Loucy (cell line): Measurements from ENCODE around the gene CRTAC1.

Experiments used
- EZH2phosphoT487 ChIP-seq: fragments of 200-600 bp; IDR thresholded peaks from 2 replicates; pipeline ENCODE4 v1.6.1; 2018; ENCODE audit warnings: antibody characterized with exemption, mild to moderate bottlenecking, moderate library complexity, borderline replicate concordance
- TF ChIP-seq, protein P1 (sequence below): fragments of 200-600 bp; sonication (generic); conservative IDR thresholded peaks from 2 replicates; pipeline ENCODE4 v1.5.1; 2014; ENCODE audit warnings: mild to moderate bottlenecking, antibody characterized with exemption, low read length

DNA sequence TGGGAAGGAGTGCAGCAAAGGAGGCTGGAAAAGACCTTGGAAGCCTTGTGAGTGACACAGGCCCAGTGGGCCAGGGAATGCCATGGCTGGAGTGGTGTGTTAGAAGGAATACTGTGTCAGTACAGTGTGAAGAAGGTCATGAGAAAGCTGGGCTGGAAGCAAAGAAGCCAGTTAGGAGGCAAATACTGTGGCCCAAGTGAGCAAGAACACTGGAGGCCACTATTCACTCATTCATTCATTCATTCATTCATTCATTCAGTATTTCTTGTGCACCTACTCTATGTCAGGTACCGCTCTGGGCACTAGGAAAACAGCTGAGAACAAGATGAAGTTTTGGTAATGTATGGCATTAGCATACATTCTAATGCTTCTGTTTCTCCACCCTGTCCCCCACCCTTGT is 9.6 kb downstream of the CRTAC1 start:
- TF ChIP-seq, protein P1, sequence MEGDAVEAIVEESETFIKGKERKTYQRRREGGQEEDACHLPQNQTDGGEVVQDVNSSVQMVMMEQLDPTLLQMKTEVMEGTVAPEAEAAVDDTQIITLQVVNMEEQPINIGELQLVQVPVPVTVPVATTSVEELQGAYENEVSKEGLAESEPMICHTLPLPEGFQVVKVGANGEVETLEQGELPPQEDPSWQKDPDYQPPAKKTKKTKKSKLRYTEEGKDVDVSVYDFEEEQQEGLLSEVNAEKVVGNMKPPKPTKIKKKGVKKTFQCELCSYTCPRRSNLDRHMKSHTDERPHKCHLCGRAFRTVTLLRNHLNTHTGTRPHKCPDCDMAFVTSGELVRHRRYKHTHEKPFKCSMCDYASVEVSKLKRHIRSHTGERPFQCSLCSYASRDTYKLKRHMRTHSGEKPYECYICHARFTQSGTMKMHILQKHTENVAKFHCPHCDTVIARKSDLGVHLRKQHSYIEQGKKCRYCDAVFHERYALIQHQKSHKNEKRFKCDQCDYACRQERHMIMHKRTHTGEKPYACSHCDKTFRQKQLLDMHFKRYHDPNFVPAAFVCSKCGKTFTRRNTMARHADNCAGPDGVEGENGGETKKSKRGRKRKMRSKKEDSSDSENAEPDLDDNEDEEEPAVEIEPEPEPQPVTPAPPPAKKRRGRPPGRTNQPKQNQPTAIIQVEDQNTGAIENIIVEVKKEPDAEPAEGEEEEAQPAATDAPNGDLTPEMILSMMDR = no peak
- no peak for TF ChIP-seq EZH2phosphoT487
